Measurements from ENCODE around the gene NCF2.

Gene NCF2

GRCh38 chr1:183552441-183552840 is 37.8 kb downstream of the NCF2 start:
- no peak for DNase-seq (ENCODE audit: low spot score)

GRCh38 chr1:183551924-183552323 is 38.3 kb downstream of the NCF2 start:
- DNase-seq (ENCODE audit: low spot score), result no peak

GRCh38 chr1:183550915-183551314 is 39.3 kb downstream of the NCF2 start:
- DNase-seq (ENCODE audit: low spot score), result no peak

GRCh38 chr1:183548116-183548515 is 42.1 kb downstream of the NCF2 start:
- no peak for DNase-seq (ENCODE audit: low spot score)

- DNase-seq (ENCODE audit: low spot score), result no peak
Observed at GRCh38 chr1:183546427-183546826, 43.8 kb downstream of the NCF2 start.

- DNase-seq (ENCODE audit: low spot score), result no peak
Observed at GRCh38 chr1:183544598-183545297, 45.5 kb downstream of the NCF2 start.

GRCh38 chr1:183543619-183544204 is 46.5 kb downstream of the NCF2 start:
- DNase-seq (ENCODE audit: low spot score), result peak; percentile 58

- DNase-seq (ENCODE audit: low spot score), result no peak
Observed at GRCh38 chr1:183537405-183537804, 52.9 kb downstream of the NCF2 start.

GRCh38 chr1:183533617-183534174 is 56.6 kb downstream of the NCF2 start:
- no peak for DNase-seq (ENCODE audit: low spot score)

- no peak for DNase-seq (ENCODE audit: low spot score)
Observed at GRCh38 chr1:183528577-183528976, 61.7 kb downstream of the NCF2 start.

- DNase-seq (ENCODE audit: low spot score), result peak; percentile 10
Observed at GRCh38 chr1:183522104-183522503, 68.2 kb downstream of the NCF2 start.

- DNase-seq (ENCODE audit: low spot score), result no peak
Observed at GRCh38 chr1:183520379-183520778, 69.9 kb downstream of the NCF2 start.

GRCh38 chr1:183517401-183517800 is 72.9 kb downstream of the NCF2 start:
- DNase-seq (ENCODE audit: low spot score), result no peak

GRCh38 chr1:183516725-183517124 is 73.5 kb downstream of the NCF2 start:
- peak; percentile 21 for DNase-seq (ENCODE audit: low spot score)

- peak; percentile 52 for DNase-seq (ENCODE audit: low spot score)
Observed at GRCh38 chr1:183515002-183515689, 75.1 kb downstream of the NCF2 start.

GRCh38 chr1:183514235-183514634 is 76.0 kb downstream of the NCF2 start:
- no peak for DNase-seq (ENCODE audit: low spot score)

- no peak for DNase-seq (ENCODE audit: low spot score)
Observed at GRCh38 chr1:183512450-183512849, 77.8 kb downstream of the NCF2 start.

- DNase-seq (ENCODE audit: low spot score), result no peak
Observed at GRCh38 chr1:183508694-183509093, 81.6 kb downstream of the NCF2 start.

- DNase-seq (ENCODE audit: low spot score), result no peak
Observed at GRCh38 chr1:183506561-183506960, 83.7 kb downstream of the NCF2 start.
